GM12875 (cell line): ENCODE measurements around the gene KLF11.

ENCODE experiments used
- H3K4me3 ChIP-seq: one replicate; pipeline ENCODE4 v1.5.1; 2011; ENCODE audit warnings: low read depth, low read length, control low read depth
- CTCF ChIP-seq: IDR thresholded peaks from 2 replicates; pipeline ENCODE4 v1.5.1; 2011; ENCODE audit warnings: low read depth, mild to moderate bottlenecking, control low read depth, inconsistent platforms, low read length, moderate library complexity, borderline replicate concordance; ENCODE audit not compliant: insufficient read depth

Gene KLF11

GRCh38 chr2:10035053-10035422 lies 8.3 kb upstream of the KLF11 start:
- no peak for TF ChIP-seq CTCF
- no peak overlapping the region for H3K4me3 ChIP-seq

- no peak for TF ChIP-seq CTCF
These were observed 7.7 kb upstream of the KLF11 start for GRCh38 chr2:10035633-10036032.

GRCh38 chr2:10036095-10036884 lies 7.1 kb upstream of the KLF11 start:
- no peak overlapping the region for H3K4me3 ChIP-seq
- TF ChIP-seq CTCF = peak; percentile 48; the same call in 1 of the 2 replicates

More at GRCh38 chr2:10035633-10036032, 7.7 kb upstream of the KLF11 start:
- no peak overlapping the region for H3K4me3 ChIP-seq

GRCh38 chr2:10038123-10038522 lies 5.2 kb upstream of the KLF11 start:
- no peak overlapping the region for H3K4me3 ChIP-seq
- TF ChIP-seq CTCF = no peak

- no peak overlapping the region for H3K4me3 ChIP-seq
- no peak for TF ChIP-seq CTCF
These were observed 4.6 kb upstream of the KLF11 start for GRCh38 chr2:10038716-10039115.

- no peak overlapping the region for H3K4me3 ChIP-seq
- no peak for TF ChIP-seq CTCF
These were observed 3.5 kb upstream of the KLF11 start for GRCh38 chr2:10039658-10040410.
